ENCODE measurements around the gene SCARF1.

Gene SCARF1

GRCh38 chr17:1627182-1627981 lies 18.1 kb downstream of the SCARF1 start:
- no peak for FAIRE-seq

GRCh38 chr17:1626333-1626732 lies 19.2 kb downstream of the SCARF1 start:
- no peak for FAIRE-seq

- FAIRE-seq: no peak
These were observed 20.0 kb downstream of the SCARF1 start for GRCh38 chr17:1625581-1625980.

DNA sequence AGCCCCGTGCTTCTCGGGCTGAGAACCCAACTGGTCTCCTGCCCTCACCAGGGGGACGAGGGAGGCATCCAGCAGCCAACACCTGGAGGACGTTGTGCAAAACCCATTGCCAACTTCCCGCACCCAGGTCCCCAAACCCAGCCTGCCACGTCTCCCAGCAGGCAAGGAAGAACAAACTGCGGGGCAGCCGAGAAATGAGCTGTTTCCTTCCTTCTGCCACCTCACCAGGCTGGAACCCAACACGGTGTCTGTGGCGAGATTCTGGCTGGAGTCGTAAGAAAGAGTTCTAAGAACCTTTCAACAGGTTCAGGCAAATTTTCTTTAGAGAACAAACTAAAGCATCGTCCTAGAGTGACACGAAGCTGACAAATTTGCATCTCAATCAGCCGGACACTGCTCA lies 20.5 kb downstream of the SCARF1 start:
- no peak for FAIRE-seq

- FAIRE-seq: no peak
These were observed 20.9 kb downstream of the SCARF1 start for GRCh38 chr17:1624650-1625049.

- no peak for FAIRE-seq
These were observed 22.4 kb downstream of the SCARF1 start for GRCh38 chr17:1623057-1623630.

DNA sequence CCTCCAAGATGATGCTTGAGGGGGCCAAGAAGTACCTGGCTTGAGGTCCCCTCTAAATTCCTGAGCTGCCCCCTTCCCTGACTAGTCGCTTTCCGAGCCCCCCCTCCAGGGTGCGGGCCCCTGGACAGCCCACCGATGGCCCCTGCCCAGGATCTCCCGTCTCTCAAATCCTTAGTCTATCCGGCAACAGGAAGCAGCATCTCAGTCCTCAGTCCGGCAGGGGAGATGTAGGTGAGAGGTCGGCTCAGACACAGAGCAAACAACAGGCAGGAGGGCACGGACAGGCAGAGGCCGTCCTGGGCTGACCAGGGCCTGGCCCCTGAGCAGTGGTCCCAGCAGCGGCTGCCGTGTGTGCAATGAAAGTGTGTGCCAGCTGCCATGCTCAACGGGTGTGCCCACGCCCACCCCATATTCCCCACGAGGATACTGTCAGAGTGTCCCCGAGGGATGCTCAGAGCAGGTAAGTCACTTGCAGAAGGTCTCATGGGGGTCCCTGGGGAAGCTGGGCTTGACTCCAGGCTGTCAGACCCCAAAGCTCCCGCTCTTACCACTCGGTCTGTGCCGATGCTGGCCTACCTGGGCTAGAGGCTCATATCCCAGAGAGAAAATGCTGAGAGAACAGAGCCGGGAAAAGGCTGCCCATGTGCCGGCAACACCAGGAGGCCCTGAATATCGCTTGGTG lies 24.1 kb downstream of the SCARF1 start:
- no peak for FAIRE-seq

DNA sequence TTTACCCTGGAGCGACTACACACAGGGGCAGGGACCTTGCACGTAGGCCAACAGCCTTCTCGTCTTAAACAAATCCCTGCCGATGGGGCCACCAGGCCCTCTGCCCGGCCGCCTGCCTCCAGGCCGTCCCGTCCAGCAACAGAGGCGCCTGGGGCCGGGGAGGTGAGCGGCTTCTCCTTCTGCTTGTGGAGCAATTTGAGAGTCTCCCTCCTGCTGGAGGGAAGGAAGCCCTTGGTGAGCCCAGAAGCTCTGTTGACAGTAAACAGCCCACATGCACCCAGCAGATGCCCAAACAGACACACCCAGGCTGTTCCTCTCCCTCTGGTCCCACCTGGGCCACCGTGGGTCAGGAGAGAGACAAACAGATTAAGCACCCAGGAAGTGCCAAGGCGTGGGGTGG lies 25.0 kb downstream of the SCARF1 start:
- no peak for FAIRE-seq

- no peak for FAIRE-seq
These were observed 27.8 kb downstream of the SCARF1 start for GRCh38 chr17:1617620-1618174.

DNA sequence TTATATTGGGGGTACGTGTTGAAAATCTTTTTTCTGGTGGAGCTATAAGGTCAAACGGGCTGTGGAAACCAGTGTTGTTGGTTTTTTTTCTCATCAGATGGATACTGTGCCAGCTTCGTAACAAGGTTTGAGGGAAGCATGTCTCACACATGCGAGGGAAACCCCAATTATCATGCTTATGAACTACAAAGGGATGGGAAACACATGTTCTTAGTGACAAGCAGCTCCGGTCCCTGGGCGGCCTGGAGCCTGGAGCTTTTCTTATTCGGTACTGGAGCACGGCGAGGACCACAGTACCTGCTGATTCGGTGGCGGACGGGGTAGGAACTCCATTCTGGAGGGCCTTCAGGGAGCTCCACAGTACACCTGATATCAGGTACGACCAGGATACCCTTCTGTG lies 29.4 kb downstream of the SCARF1 start:
- no peak for FAIRE-seq

DNA sequence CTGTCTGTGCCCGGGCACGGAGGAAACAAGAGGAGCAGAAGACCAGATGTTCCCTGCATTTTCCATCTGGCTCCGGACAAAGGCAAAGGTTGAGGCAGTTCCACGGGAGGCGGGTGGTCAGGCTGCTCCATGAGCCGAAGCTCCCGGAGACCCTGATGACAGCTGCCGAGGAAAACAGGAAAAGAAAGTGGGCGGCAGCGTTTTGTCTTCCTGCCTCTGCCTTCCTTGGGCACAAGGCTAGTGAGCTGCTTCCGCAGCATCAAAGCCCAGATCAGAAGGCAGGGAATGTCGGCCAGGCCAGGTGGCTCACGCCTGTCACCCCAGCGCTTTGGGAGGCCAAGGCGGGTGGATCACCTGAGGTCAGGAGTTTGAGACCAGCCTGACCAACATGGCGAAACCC lies 33.1 kb downstream of the SCARF1 start:
- no peak for FAIRE-seq

DNA sequence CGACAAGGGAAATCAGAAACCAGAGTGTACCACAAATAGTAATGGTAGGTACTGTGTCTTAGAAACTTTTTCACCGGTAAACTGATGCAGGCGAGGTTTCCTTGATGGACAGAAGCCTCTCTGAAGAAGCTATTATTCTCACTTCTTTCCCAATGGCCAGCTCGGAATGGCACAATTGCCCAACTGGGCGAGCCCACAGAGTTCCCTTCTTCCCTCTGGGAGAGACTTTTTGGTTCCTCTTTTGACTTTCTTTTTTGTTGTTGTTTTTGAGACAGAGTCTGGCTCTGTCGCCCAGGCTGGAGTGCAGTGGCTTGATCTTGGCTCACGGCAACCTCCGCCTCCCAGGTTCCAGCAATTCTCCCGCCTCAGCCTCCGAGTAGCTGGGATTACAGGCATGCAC lies 33.8 kb downstream of the SCARF1 start:
- no peak for FAIRE-seq

DNA sequence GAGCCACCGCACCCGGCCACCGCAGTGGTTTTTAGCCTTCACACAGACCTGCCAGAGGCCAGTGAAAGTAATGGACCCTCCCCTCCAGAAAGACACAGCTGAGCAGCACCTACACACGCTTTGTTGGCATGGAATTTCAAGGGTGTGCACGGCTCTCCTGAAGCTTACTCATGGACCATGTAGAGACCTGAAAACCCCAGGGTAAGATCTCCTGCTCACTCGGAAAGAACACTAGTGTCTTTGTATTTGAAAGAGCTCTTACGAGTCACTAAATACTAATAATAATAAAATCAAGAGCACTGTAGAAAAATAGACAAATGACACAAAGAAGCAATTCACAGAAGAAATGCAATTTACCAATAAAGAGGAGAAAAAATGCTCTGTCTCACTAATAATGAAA lies 36.9 kb downstream of the SCARF1 start:
- no peak for FAIRE-seq

GRCh38 chr17:1607971-1608320 lies 37.6 kb downstream of the SCARF1 start:
- FAIRE-seq: no peak

- no peak for FAIRE-seq
These were observed 39.1 kb downstream of the SCARF1 start for GRCh38 chr17:1606352-1606985.

DNA sequence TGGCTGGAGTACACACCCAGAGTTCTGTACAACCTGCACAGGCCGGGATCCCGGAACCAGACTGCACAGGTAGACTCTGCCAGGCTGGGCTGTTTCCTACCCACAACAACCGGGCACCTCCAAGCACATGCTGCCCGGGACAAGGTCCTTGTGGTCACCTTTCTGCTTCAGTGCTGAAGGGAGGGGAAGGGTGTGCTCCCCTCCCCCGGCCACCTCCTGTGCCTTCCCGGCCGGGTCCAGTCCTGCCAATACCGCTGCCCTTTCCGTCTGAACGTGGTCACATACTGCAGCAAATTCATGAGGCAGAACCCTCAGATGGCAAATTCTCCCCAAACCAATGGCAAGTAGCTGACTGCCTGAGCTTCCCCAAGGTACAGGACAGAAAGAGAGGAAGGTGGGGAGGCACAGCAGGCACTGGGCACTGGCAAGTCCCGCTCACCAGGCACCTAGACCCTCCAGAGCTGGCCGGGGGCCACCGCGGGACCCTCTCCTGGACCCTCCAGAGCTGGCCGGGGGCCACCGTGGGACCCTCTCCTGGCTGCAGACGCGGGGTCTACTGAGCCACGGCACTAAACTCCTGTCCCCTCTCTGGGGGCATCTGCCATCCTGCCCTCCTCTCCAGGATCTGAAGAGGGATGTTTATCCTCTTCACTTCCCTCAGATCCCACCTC lies 39.7 kb downstream of the SCARF1 start:
- no peak for FAIRE-seq

- FAIRE-seq: no peak
These were observed 40.6 kb downstream of the SCARF1 start for GRCh38 chr17:1604831-1605528.

DNA sequence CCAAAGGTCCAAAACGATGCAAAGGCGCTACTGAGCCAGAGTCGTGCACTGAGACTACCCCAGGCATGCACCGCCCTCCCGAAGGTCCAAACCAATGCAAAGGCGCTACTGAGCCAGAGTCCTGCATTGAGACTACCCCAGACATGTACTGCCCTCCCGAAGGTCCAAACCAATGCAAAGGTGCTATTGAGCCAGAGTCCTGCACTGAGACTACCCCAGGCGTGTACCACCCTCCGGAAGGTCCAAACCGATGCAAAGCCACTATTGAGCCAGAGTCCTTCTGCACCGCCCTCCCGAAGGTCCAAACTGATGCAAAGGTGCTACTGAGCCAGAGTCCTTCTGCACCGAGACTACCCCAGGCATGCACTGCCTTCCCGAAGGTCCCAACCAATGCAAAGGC lies 44.0 kb downstream of the SCARF1 start:
- no peak for FAIRE-seq

- FAIRE-seq: no peak
These were observed 47.0 kb downstream of the SCARF1 start for GRCh38 chr17:1598399-1599095.

- FAIRE-seq: no peak
These were observed 47.6 kb downstream of the SCARF1 start for GRCh38 chr17:1597861-1598342.

GRCh38 chr17:1593630-1593931 lies 52.0 kb downstream of the SCARF1 start:
- FAIRE-seq: no peak

Measured in islet of Langerhans (tissue), 1 donor.